ENCODE results near the gene YARS1. TPM values are rescaled to one million over a fixed set of nuclear protein-coding genes. Genes with fewer than 3 reads are reported as not detected.

YARS1 gene
- total and polyA plus RNA-seq, 2 of the 13 experiments (the other 11 are each of a cell fraction or from before 2014, with no cell fraction given): 50.1 to 113 TPM

DNA sequence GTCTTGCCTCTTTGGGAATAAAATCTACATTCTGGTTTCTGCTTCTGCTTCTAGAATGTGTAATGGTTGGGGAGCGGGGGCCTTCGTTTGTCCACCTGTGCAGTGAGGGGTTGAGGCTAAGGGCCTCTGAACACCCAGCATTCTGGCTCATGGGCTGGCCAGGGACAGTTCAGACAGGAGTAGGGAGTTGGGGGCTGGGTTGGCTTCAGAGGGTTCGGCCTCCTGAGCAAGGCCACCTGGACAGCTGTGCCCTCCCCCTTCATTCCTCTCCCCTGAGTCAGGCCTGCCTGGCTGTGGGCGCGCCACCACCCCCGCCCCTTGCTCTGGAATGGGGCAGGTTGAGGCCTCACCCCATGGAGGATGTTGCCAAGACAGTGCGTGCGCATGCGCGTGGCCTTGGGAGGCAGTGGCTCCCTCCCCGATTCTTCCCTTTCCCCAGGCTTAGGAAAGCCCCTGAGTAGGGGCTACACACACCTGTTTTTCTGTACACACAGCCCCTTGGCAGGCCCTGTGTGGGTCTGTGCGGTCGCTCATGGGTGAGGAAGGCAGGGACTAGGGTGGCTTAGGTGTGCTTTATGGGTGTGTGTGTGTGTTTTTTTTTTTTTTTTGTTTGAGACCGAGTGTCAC lies 57.0 kb downstream of the YARS1 start (continued):
- TF ChIP-seq PRPF4 (IDR thresholded peaks at IDR 0.05; ENCODE audit: low read depth, low read length, poor library complexity, severe bottlenecking) (no peak), ZSCAN30 (CRISPR knock-in tag; IDR thresholded peaks at IDR 0.05) (no peak), ZNF30 (CRISPR knock-in tag; IDR thresholded peaks at IDR 0.05) (no peak), JUND (CRISPR knock-in tag; IDR thresholded peaks at IDR 0.05) (peak; percentile 100), RORA (CRISPR knock-in tag; IDR thresholded peaks at IDR 0.05) (no peak), ZNF34 (CRISPR knock-in tag; IDR thresholded peaks at IDR 0.05; ENCODE audit: borderline replicate concordance) (no peak), FOXJ3 (CRISPR knock-in tag; IDR thresholded peaks at IDR 0.05; ENCODE audit: borderline replicate concordance) (no peak), MBNL3 (CRISPR knock-in tag; conservative IDR thresholded peaks at IDR 0.05) (no peak), SKI (IDR thresholded peaks at IDR 0.05; ENCODE audit: partially characterized antibody) (peak; percentile 80), KDM5B (CRISPR knock-in tag; IDR thresholded peaks at IDR 0.05; ENCODE audit: borderline replicate concordance) (0 out of 2 replicates have a peak, but pooled peaks have one; percentile 28), ZNF350 (CRISPR knock-in tag; IDR thresholded peaks at IDR 0.05; ENCODE audit: borderline replicate concordance, low read depth) (peak; percentile 68), RFXANK (CRISPR knock-in tag; IDR thresholded peaks at IDR 0.05) (no peak)
- TF ChIP-seq, protein P1, sequence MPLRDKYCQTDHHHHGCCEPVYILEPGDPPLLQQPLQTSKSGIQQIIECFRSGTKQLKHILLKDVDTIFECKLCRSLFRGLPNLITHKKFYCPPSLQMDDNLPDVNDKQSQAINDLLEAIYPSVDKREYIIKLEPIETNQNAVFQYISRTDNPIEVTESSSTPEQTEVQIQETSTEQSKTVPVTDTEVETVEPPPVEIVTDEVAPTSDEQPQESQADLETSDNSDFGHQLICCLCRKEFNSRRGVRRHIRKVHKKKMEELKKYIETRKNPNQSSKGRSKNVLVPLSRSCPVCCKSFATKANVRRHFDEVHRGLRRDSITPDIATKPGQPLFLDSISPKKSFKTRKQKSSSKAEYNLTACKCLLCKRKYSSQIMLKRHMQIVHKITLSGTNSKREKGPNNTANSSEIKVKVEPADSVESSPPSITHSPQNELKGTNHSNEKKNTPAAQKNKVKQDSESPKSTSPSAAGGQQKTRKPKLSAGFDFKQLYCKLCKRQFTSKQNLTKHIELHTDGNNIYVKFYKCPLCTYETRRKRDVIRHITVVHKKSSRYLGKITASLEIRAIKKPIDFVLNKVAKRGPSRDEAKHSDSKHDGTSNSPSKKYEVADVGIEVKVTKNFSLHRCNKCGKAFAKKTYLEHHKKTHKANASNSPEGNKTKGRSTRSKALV (CRISPR knock-in tag; IDR thresholded peaks at IDR 0.05): no peak
- TF ChIP-seq, protein P2, sequence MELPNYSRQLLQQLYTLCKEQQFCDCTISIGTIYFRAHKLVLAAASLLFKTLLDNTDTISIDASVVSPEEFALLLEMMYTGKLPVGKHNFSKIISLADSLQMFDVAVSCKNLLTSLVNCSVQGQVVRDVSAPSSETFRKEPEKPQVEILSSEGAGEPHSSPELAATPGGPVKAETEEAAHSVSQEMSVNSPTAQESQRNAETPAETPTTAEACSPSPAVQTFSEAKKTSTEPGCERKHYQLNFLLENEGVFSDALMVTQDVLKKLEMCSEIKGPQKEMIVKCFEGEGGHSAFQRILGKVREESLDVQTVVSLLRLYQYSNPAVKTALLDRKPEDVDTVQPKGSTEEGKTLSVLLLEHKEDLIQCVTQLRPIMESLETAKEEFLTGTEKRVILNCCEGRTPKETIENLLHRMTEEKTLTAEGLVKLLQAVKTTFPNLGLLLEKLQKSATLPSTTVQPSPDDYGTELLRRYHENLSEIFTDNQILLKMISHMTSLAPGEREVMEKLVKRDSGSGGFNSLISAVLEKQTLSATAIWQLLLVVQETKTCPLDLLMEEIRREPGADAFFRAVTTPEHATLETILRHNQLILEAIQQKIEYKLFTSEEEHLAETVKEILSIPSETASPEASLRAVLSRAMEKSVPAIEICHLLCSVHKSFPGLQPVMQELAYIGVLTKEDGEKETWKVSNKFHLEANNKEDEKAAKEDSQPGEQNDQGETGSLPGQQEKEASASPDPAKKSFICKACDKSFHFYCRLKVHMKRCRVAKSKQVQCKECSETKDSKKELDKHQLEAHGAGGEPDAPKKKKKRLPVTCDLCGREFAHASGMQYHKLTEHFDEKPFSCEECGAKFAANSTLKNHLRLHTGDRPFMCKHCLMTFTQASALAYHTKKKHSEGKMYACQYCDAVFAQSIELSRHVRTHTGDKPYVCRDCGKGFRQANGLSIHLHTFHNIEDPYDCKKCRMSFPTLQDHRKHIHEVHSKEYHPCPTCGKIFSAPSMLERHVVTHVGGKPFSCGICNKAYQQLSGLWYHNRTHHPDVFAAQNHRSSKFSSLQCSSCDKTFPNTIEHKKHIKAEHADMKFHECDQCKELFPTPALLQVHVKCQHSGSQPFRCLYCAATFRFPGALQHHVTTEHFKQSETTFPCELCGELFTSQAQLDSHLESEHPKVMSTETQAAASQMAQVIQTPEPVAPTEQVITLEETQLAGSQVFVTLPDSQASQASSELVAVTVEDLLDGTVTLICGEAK (IDR thresholded peaks at IDR 0.05): no peak
- TF ChIP-seq, protein P2 (CRISPR knock-in tag; IDR thresholded peaks at IDR 0.05): peak; percentile 47; the same call in 1 of the 2 replicates
- TF ChIP-seq, protein P3, sequence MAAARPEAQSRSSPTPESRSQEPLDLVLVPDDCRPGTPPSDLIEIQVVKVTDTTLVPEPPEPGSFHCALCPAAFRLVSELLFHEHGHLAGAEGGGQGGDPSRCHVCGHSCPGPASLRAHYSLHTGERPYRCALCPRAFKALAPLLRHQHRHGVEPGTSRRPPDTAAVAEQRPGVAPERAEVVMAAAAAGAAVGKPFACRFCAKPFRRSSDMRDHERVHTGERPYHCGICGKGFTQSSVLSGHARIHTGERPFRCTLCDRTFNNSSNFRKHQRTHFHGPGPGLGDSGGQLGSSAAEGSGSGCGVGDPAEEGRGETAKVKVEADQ (CRISPR knock-in tag; IDR thresholded peaks at IDR 0.05; ENCODE audit: borderline replicate concordance): no peak
- TF ChIP-seq, protein P4, sequence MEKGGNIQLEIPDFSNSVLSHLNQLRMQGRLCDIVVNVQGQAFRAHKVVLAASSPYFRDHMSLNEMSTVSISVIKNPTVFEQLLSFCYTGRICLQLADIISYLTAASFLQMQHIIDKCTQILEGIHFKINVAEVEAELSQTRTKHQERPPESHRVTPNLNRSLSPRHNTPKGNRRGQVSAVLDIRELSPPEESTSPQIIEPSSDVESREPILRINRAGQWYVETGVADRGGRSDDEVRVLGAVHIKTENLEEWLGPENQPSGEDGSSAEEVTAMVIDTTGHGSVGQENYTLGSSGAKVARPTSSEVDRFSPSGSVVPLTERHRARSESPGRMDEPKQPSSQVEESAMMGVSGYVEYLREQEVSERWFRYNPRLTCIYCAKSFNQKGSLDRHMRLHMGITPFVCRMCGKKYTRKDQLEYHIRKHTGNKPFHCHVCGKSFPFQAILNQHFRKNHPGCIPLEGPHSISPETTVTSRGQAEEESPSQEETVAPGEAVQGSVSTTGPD (CRISPR knock-in tag; IDR thresholded peaks at IDR 0.05): peak; percentile 51; the same call in 1 of the 2 replicates

Measured in HepG2 (cell line).